NCI-H128 (cell line): ENCODE results near the gene TMEM30A.

Experiments used
- DNase-seq: peaks from one replicate; lab custom pipeline; 2025; ENCODE audit not compliant: unreplicated experiment; lab: John Stamatoyannopoulos, UW

Gene TMEM30A

DNA sequence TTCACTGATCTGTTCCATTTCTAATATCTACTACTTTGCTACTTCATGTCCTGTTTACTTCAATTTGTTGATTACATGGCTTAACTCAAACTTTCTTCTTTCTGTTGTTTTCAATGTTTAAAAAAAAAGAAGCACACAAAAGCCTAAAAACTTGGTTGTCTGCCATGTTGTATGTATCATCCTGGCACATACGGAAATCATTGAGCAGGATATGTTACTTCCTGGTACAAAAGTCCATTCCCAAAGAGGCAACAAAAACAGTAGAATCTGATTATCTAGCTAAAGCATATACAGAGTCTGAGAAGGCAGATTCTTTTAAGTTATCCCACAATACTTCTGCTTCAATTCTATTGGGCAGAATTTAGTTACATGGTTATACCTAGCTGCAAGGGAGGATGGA, 64.2 kb downstream of the TMEM30A start:
- DNase-seq, result no peak

DNA sequence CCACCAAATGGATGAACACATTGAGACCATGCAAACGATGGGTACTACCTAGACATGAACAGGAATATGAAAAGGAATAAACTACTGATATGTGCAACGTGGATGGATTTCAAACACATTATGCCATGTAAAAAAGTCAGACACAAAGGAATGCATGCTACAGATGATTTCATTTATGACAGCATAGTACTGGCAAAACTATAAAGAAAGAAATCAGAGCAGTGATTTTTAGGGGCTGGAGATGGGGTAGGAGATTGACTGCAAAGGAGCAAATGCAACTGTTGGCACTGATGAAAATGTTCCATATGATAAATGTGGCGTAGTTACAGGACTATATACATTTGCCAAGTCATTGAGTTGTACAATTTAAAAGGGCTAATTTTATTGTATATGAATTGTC, 65.3 kb downstream of the TMEM30A start:
- no peak for DNase-seq

DNA sequence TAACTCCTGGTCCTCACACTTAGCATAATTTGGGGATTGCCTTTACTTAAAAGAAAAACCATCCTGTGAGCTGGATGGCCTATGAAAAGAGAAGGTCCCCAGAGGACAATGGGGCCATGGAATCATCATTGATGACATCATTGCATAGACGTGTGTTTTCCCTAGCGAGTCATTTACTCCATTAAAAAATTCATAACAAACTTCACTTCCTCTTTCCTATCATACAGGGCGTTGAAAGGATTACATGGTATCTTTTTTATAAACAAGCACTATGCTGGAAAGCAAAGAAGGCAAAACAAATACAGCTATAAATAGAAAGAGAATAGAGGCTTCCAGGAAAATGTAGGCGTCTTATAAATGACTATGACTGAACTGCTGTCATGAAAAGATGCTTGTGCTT, 67.4 kb downstream of the TMEM30A start:
- no peak for DNase-seq

DNA sequence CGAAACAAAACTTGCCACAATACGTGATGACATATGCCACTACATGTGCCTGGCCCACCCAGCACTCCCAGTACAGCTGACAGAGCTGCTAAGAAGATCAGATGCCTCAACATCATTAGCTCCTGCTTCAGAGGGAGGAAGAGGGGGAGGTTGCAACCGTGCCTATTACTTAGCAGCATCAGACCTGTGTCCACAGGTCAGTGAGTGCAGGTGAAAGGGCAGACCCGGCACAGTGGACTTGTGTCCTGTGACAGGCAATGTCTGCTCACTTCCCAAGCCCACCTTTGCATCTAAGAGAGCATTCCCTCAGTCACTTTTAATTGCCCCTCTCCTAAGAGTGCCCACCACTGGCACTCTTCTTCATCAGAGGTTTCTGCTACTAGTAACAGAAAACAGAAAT, 69.3 kb downstream of the TMEM30A start:
- no peak for DNase-seq

DNA sequence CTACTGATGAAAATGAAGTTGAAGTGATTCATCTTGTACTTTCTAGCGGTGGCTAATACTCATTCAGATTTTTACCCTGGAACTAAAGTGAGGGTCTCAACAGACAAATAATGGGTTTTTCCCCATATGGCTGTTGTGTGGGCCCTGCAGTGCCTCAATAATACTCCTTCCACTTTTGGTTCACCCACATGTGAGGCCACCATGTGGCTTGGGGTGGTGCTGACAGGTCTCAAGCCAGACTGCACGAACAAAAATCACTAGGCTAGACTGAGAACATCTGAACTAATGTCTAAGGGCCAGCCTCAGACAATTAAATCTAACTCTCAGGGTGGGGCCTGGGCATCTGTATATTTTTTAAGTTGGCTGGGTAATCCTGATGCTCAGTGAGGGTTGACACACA, 70.9 kb downstream of the TMEM30A start:
- no peak for DNase-seq

DNA sequence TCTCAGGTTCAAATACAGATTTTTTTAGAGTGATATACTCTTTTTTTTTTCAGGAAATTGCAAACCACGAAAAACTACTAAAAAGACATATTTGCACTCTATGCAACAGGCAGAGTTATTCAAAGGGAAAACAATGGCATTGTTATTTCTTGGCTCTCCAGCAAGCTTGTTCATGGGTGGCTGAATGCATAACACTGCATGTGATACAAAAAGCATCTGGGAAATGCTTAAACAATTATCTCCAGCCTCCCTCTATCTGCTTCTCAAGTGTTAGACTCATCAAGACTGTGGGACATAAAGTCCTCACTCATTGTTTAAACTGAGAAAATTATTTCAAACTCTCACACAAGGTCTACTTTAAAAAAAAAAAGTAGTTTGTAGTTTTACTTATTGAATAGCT, 71.5 kb downstream of the TMEM30A start:
- no peak for DNase-seq

DNA sequence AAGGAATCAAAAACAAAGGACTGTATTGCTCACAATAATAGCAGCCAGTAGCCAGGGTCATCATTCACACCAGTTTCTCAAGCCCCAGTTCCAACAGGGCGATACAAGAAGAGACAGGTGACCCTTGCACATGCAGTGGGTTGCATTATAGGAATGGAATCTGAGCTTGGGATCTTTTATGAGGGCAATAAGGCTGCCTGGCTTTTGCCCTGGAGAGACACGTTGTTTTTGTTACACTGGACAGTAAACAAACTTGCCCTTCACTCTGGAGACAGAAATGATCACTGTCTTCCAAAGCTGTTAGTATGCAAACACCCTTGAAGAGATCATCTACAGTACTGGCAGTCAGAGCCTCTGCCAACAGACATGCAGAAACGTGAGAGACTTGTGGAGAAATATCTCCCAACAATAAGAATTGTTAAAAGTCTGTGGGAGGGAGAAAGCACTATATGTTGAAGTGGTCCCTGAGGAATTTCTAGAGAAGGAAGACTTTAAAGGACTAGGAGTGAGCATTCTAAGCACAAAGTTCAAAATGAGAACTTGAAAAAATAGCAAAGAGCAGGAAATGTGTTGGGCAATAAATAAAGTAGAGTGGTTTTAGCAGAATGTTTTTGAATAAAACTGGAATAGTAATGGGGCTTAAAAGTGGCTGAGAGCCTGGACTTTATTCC, 72.5 kb downstream of the TMEM30A start:
- no peak for DNase-seq

DNA sequence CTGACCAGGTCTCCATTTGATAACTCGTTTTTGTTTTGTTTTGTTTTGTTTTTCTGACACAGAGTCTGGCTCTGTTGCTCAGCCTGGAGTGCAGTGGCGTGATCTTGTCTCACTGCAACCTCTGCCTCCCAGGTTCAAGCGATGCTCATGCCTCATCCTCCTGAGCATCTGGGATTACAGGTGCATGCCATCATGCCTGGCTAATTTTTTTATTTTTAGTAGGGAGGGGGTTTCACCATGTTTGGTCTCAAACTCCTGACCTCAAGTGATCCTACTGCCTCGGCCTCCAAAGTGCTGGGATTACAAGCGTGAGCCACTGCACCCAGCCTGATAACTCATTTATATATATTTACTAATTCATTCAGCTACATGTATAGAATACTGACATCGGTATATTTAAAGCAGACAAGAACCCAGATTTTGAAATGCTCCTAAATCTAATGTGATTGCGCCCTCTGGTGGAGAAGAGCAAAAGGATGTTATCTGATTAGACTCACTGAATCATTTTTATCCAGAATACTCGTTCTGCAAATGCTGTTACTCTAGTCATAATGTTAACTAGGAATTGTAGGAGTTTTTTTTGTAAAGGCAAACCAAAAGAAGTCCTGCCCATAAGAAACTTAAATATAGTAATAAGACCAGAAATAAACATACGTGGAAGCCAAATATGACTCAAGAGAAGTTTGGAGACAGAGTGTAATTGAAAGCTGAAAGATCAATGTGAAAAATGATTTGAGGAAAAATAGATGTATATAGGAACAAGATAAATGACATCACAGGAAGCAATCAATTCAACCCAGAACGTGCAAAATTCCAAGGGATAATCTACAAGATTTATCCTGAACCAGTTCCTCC, 73.5 kb downstream of the TMEM30A start:
- peak; percentile 22 for DNase-seq

DNA sequence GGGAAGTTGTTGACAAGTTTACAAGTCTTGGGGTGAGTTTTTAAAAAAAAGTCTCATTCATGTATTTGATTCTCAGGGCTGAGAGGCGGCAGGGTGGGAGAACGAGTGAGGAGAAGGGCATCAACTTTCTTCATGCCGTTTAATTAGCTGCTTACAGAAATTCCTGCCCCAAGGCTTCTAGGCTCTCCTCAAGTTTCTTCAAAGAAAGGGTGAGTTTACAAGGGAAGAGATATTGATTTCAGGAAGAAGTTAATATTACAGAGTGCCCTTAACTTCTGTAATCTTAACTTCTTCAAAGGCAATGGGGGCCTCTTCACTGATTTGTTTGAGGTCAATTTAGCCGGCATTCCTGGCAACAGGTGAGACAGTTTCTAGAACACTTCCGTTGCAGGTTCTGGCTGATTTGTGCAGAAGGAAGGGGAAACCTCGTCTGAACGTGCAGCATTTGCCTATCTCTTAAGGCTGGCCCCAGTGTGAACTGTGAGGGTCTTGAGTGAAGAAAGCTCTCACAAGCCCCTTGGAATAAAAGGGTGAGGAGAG, 75.3 kb downstream of the TMEM30A start:
- DNase-seq, result no peak

DNA sequence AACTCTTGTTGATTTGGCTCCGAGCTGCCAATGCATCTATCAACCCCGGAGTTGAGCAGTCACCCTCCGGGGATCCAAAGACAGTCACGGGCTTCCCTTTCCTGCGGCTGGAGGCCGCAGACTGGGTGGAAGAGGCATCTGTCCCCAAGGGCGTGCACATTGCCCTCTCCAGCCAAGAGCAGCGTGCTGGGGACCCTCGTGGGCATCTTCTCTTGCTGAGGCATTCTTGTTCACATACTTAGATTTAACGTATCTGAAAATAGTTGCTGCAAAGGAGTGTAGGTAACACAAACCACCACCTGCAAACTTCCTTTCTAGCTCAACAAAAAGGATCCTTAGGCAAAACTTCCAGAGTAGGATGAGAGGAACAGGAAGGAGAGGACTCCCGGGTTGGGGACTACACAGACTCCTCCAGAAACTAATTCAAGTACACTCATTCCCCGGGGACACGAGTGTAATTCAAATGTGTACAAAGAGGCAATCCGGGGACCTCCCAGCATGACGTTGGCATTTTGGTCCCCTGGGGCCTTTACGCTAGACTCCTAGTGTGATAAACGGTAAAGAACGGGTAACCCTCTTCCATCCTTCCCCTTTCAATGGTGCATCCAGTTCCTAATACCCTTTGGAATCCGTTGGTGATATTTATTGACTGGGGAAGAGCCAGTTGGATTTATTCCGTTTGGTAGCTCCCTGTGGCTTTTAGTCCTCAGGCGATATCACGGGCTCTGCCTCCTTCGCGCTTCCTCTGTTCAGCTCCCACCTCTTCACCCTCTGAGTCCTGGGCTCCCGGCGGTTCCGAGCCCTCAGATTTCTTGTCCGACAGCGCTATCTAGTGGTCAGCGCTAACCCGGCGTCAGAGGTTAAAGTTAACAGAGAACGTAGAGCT, 76.1 kb downstream of the TMEM30A start:
- DNase-seq, result peak; percentile 20

DNA sequence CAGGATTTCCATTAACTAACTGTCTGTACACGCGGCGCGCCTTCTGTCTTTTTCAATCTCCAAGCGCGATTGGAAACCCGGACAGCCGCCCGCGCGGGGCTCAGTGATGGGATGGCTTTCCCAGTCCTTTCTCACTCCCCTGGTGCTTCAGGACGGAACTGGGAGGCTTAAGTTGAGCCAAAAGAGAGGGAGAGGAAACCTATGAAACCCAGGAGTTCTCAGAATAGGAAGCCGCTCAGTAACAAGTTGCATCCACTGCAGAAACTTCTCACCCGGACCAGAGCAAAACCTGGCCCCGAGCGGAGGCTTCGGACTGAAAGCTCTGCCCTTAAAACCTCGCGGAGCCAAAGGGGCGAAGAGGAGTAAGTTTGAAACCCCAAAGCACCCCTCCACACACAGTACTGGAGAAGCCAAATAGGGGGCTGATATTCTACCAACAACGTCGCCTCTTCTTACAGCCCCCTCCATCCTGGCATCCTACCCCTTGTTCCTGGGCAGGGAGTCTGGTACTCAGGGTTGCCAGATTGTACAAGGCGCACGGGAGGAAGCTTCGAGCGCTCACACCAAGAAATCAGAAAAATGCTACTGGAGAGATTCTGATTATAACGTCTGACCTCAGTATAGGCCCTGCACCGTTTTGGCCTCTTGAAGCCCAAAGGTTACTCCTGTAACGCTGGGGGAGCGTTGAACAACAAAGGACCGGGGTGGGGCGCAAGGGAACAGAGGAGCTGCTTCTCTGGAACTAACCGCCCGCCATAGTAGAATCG, 77.8 kb downstream of the TMEM30A start:
- no peak for DNase-seq

DNA sequence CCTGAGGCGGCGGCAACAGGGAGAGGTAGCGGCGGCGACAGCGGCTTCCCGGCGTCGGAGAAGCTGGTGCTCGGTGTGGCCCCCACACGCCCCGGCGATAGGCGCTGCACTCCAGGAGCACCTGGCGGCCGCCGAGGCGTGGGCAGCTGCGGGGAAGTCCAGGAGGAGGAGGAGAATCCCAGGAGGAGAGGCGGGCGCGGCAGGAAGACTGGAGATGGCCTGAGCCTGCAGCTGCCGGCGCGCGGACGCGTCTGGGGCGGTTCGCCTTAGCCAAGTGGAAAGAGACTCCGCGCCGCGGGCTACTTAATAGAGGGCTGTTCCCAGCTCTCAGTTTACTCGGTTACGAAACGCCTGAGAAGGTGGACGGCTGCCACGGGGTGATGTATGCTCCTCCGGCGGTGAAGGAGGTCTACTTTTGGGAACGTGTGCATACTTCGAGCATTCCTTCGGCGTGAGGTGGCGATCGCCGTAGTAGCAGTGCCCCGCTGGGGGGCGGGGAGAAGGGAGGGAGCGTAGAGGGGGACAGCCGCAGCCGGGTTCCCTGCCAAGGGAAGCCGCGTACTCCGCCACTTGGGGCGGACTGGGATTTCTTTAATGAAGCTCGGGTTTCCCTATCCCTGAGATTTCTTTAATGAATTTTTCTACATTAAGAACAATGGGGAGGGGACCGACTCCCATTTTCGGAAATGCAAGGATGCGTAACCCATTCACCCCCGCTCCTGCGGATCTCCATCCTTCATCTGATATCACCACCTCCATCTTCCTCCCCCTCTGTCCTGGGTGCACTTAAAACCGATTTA, 78.6 kb downstream of the TMEM30A start, which contains the start of gene COL12A1:
Gene COL12A1, minus strand, starts transcription at position 278 of the 800 bp plus-strand sequence. CDS start 3,261 bp downstream, outside the sequence.
- no peak for DNase-seq

DNA sequence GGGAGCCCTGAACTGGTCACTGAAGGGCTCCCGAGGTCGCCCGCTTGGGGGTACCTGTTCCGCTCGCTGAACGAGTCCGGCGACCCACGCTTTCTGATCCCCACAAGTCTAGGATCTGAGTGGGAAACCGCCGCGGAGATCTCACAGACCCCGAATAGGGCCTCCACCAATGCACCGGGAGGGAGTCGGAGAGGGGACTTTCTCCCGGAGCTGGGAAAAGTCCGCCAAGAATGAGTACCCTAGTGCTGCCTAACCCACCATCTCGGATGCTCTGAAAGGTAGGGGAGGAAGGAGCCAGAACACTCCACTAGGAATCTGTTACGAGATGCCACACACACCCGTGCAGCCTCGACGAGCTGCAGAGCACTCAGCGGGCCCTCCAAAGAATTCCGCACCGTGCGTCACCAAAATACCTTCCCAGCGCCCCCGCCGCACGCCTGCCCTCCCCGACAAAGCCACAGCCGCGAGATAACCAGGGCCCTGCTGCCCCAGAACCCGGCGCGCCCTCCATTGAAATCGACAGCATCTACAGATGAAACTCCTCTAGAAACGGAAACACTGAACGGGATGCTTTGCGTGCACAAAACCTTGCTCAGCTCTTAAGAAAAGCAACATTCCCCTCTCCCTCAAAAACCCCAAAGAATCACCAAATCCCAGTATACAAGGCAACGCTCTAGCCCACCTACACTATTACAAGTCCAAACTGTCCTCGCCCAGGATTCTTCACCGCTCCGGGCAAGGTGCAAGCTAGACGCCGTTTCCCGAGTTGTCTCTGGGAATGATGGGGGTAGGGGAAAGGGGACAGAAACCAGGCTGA, 79.4 kb downstream of the TMEM30A start:
- DNase-seq, result no peak

DNA sequence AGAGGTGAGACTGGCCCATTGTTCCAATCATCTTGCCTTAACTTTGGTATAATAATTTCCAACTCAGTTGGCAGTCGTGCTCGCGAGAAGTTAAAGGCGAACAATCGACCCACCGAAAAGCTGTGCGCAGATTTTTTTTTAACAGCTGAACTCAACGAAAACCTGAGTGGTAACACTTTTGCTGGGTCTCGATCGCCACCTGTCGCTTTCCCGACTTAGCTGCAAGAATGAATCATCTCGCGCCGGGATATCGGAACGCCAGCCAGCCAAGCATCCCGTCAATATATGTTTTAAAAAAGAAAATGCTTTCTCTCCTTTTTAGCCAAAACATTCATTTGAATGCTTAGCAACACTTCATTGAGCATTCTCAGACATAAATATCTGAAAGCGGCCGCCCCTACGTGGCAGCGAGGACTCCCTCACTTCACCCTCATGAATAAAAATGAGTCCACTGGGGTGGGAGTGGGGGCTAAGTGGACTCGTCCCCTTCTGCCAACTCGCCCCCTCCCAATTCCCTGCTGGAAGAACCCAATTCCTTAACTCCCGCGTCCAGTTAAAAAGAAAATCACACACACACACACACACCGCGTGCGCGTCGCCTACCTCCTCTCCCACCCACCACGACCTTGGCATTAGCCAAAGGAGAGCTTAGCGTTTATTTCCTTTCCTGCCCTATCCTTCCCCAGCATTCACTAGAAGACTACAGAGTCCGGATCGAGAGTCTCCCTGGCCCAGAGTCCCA, 80.2 kb downstream of the TMEM30A start:
- DNase-seq, result peak; percentile 4

DNA sequence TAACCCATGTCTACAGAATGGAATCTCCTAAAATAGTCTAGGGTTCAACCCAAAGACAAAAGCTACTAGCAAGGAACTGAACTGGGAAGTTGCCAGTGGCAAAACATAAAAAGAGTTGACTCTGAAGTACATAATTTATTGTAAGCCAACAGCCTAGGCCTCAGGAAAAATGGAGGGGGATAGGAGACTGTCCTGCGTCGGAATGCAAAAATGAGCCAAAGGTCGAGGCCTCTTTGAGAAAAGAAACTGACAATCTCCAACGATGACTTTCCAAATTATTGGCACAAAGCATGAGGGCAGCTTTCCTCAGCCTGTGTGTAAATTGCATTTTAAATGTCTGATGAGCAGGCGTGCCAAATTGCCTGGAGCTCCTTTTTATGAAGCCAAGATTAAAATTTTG, 80.9 kb downstream of the TMEM30A start:
- no peak for DNase-seq
